SU-DHL-6 (cell line): ENCODE measurements around the gene SH3BGRL.

Experiments used
- H2AFZ ChIP-seq: fragments of 200-600 bp; sonication (generic); 2 replicates; pipeline ENCODE4 v1.6.1; 2014; ENCODE audit warnings: low read depth, mild to moderate bottlenecking, moderate library complexity, mixed read lengths, antibody characterized with exemption, low read length; ENCODE audit not compliant: severe bottlenecking
- H3F3A ChIP-seq: fragments of 200-600 bp; shearing (Covaris generic); 2 replicates; pipeline ENCODE4 v1.6.0; 2016; ENCODE audit warnings: antibody characterized with exemption, mild to moderate bottlenecking; ENCODE audit not compliant: insufficient read depth
- H3K27ac ChIP-seq: fragments of 200-600 bp; sonication (generic); 2 replicates; pipeline ENCODE4 v1.5.1; 2016; ENCODE audit warnings: low read depth, mild to moderate bottlenecking, low read length, moderate library complexity, mixed read lengths
- H3K27me3 ChIP-seq: fragments of 200-600 bp; sonication (generic), shearing (Covaris generic); 2 replicates; pipeline ENCODE4 v1.6.0; 2014; ENCODE audit warnings: mild to moderate bottlenecking, low read length
- H3K36me3 ChIP-seq: fragments of 200-600 bp; sonication (generic); 2 replicates; pipeline ENCODE4 v1.6.1; 2014; ENCODE audit warnings: mild to moderate bottlenecking, low read length, mixed read lengths
- H3K4me2 ChIP-seq: fragments of 300-600, 200-600 bp; shearing (Covaris generic), sonication (generic); 2 replicates; pipeline ENCODE4 v1.6.0; 2014; ENCODE audit warnings: low read length, low read depth, mild to moderate bottlenecking; ENCODE audit not compliant: poor library complexity, severe bottlenecking
- H3K4me3 ChIP-seq: fragments of 200-600 bp; sonication (generic); 2 replicates; pipeline ENCODE4 v1.5.1; 2014; ENCODE audit warnings: antibody characterized with exemption, low read length, mild to moderate bottlenecking, mixed read lengths; ENCODE audit not compliant: insufficient read depth, poor library complexity, severe bottlenecking
- H3K79me2 ChIP-seq: fragments of 200-600 bp; sonication (generic); 2 replicates; pipeline ENCODE4 v1.6.1; 2014; ENCODE audit warnings: mild to moderate bottlenecking, low read length, moderate library complexity; ENCODE audit not compliant: insufficient read depth
- H3K9ac ChIP-seq: fragments of 200-600 bp; sonication (generic); 2 replicates; pipeline ENCODE4 v1.7.0; 2014; ENCODE audit warnings: mild to moderate bottlenecking, low read length
- H3K9me2 ChIP-seq: fragments of 200-600 bp; sonication (generic); replicated peaks from 2 replicates; pipeline ENCODE4 v1.6.1; 2014; ENCODE audit warnings: low read length; ENCODE audit not compliant: insufficient read depth
- H3K9me3 ChIP-seq: fragments of 200-600 bp; sonication (generic); 2 replicates; pipeline ENCODE4 v1.6.1; 2014; ENCODE audit warnings: low read length, mixed read lengths; ENCODE audit not compliant: insufficient read depth
- H4K20me1 ChIP-seq: fragments of 200-600 bp; sonication (generic); 2 replicates; pipeline ENCODE4 v1.6.1; 2014; ENCODE audit warnings: low read depth, mild to moderate bottlenecking, antibody characterized with exemption, low read length, moderate library complexity, mixed read lengths
- CTCF ChIP-seq: fragments of 200-600 bp; sonication (generic); IDR thresholded peaks from one replicate; pipeline ENCODE4 v1.5.1; 2017; ENCODE audit warnings: antibody characterized with exemption, mild to moderate bottlenecking, low read length, moderate library complexity; ENCODE audit not compliant: insufficient read depth, poor library complexity, severe bottlenecking
- EZH2phosphoT487 ChIP-seq: fragments of 200-600 bp; sonication (generic), shearing (Covaris generic); conservative IDR thresholded peaks from 2 replicates; pipeline ENCODE4 v1.6.1; 2018; ENCODE audit warnings: mild to moderate bottlenecking, antibody characterized with exemption, low read length, moderate library complexity, mixed read lengths

The SH3BGRL gene

GRCh38 chrX:81195259-81195658 lies 6.6 kb upstream of the SH3BGRL start:
- Histone ChIP-seq H3K27ac (no peak overlapping the region), H3K9ac (no peak overlapping the region), H3K9me3 (no peaks in the 10 kb centered on the region), H3K27me3 (no peaks in the 10 kb centered on the region), H4K20me1 (no peaks in the 10 kb centered on the region), H3K4me3 (no peak overlapping the region), H3K4me2 (peak overlapping the region; percentile 23), H3K79me2 (no peaks in the 10 kb centered on the region), H2AFZ (peak overlapping the region; percentile 21), H3K9me2 (no peaks in the 10 kb centered on the region), H3F3A (no peaks in the 10 kb centered on the region), H3K36me3 (no peaks in the 10 kb centered on the region)
- TF ChIP-seq EZH2phosphoT487 (no peak), CTCF (no peak)

GRCh38 chrX:81195712-81196111 lies 6.2 kb upstream of the SH3BGRL start:
- no peaks in the 10 kb centered on the region for H3K79me2 ChIP-seq
- H3K27ac ChIP-seq, result no peak overlapping the region
- no peak overlapping the region for H3K4me3 ChIP-seq
- H3K4me2 ChIP-seq, result peak overlapping the region; percentile 23
- peak; percentile 37 for TF ChIP-seq CTCF
- no peak for TF ChIP-seq EZH2phosphoT487
- H3K9me2 ChIP-seq, result no peaks in the 10 kb centered on the region
- no peaks in the 10 kb centered on the region for H3K9me3 ChIP-seq
- H3K27me3 ChIP-seq, result no peaks in the 10 kb centered on the region
- H4K20me1 ChIP-seq, result no peaks in the 10 kb centered on the region
- H3F3A ChIP-seq, result no peaks in the 10 kb centered on the region
- no peak overlapping the region for H3K9ac ChIP-seq
- H2AFZ ChIP-seq, result peak overlapping the region; percentile 21
- no peaks in the 10 kb centered on the region for H3K36me3 ChIP-seq

- peak overlapping the region; percentile 87 for H3K4me3 ChIP-seq
- H4K20me1 ChIP-seq, result no peaks in the 10 kb centered on the region
- 0 out of 2 replicates have a peak, but pooled peaks cover 15% of the 10 kb centered on the region for H3F3A ChIP-seq
- H3K9ac ChIP-seq, result peak overlapping the region; percentile 85
- H2AFZ ChIP-seq, result peak overlapping the region; percentile 34
- no peaks in the 10 kb centered on the region for H3K36me3 ChIP-seq
- no peaks in the 10 kb centered on the region for H3K9me3 ChIP-seq
- peak overlapping the region; percentile 94 for H3K27ac ChIP-seq
- peaks cover 40% of the 10 kb centered on the region for H3K79me2 ChIP-seq
- no peaks in the 10 kb centered on the region for H3K9me2 ChIP-seq
- TF ChIP-seq EZH2phosphoT487, result no peak
- TF ChIP-seq CTCF, result no peak
- peak overlapping the region; percentile 98 for H3K4me2 ChIP-seq
- H3K27me3 ChIP-seq, result no peaks in the 10 kb centered on the region
Observed at GRCh38 chrX:81201071-81201470, 831 bp upstream of the SH3BGRL start.

GRCh38 chrX:81202456-81202819 lies 536 bp downstream of the SH3BGRL start:
- no peaks in the 10 kb centered on the region for H4K20me1 ChIP-seq
- H3F3A ChIP-seq, result 0 out of 2 replicates have a peak, but pooled peaks cover 15% of the 10 kb centered on the region
- H3K27ac ChIP-seq, result peak overlapping the region; percentile 94
- no peaks in the 10 kb centered on the region for H3K36me3 ChIP-seq
- H3K9me3 ChIP-seq, result no peaks in the 10 kb centered on the region
- no peaks in the 10 kb centered on the region for H3K9me2 ChIP-seq
- TF ChIP-seq CTCF (no peak), EZH2phosphoT487 (no peak)
- H3K79me2 ChIP-seq, result peaks cover 53% of the 10 kb centered on the region
- H3K4me3 ChIP-seq, result peak overlapping the region; percentile 87
- H3K4me2 ChIP-seq, result peak overlapping the region; percentile 98
- peak overlapping the region; percentile 85 for H3K9ac ChIP-seq
- peak overlapping the region; percentile 54 for H2AFZ ChIP-seq
- H3K27me3 ChIP-seq, result no peaks in the 10 kb centered on the region
